NCI-H748 treated with DMSO at 0.1 percent for 48 hours (cell line): ENCODE measurements around the gene FIGNL1.
"Not testable (repeated sequence)": the region's sequence is repeated elsewhere in the genome, so short reads cannot be mapped to it uniquely, and the experiment has no call there.

Source experiments
- DNase-seq: peaks from one replicate; lab custom pipeline; 2025; lab: John Stamatoyannopoulos, UW

Gene FIGNL1

GRCh38 chr7:50471970-50472369 is 21.8 kb upstream of the FIGNL1 start:
- no peak for DNase-seq

- no peak for DNase-seq
Measured at GRCh38 chr7:50470250-50471163, 20.4 kb upstream of the FIGNL1 start.

GRCh38 chr7:50469181-50469580 is 19.0 kb upstream of the FIGNL1 start:
- DNase-seq = no peak

GRCh38 chr7:50467817-50468610 is 17.9 kb upstream of the FIGNL1 start:
- peak; percentile 48 for DNase-seq

GRCh38 chr7:50466815-50467585 is 16.9 kb upstream of the FIGNL1 start:
- no peak for DNase-seq

GRCh38 chr7:50463035-50463434 is 12.9 kb upstream of the FIGNL1 start:
- no peak for DNase-seq

GRCh38 chr7:50462361-50462760 is 12.2 kb upstream of the FIGNL1 start:
- no peak for DNase-seq

- no peak for DNase-seq
Measured at GRCh38 chr7:50461695-50462094, 11.5 kb upstream of the FIGNL1 start.

- not testable (repeated sequence) for DNase-seq
Measured at GRCh38 chr7:50459183-50459582, 9.0 kb upstream of the FIGNL1 start.

GRCh38 chr7:50458651-50459050 is 8.5 kb upstream of the FIGNL1 start:
- DNase-seq = not testable (repeated sequence)

- DNase-seq = no peak
Measured at GRCh38 chr7:50456371-50457123, 6.4 kb upstream of the FIGNL1 start.

GRCh38 chr7:50455658-50456057 is 5.5 kb upstream of the FIGNL1 start:
- DNase-seq = no peak

- DNase-seq = no peak
Measured at GRCh38 chr7:50454968-50455367, 4.8 kb upstream of the FIGNL1 start.

GRCh38 chr7:50450590-50451032 is 461 bp upstream of the FIGNL1 start:
- DNase-seq = no peak

GRCh38 chr7:50449501-50449880 is 659 bp downstream of the FIGNL1 start:
- no peak for DNase-seq

GRCh38 chr7:50448823-50449222 is 1.3 kb downstream of the FIGNL1 start:
- DNase-seq = no peak

GRCh38 chr7:50446542-50446960 is 3.6 kb downstream of the FIGNL1 start:
- no peak for DNase-seq

GRCh38 chr7:50436133-50436806 is 13.9 kb downstream of the FIGNL1 start:
- no peak for DNase-seq

GRCh38 chr7:50431722-50432305 is 18.3 kb downstream of the FIGNL1 start:
- no peak for DNase-seq

- no peak for DNase-seq
Measured at GRCh38 chr7:50431316-50431715, 18.8 kb downstream of the FIGNL1 start.
